ENCODE data around the gene EFNB1. TPM values are rescaled to one million over a fixed set of nuclear protein-coding genes. Genes with fewer than 3 reads are reported as not detected.
A peak's percentile ranks its signal among the peaks of the same experiment; 100 is the strongest.

EFNB1 gene
- total and polyA plus RNA-seq, 2 experiments from 2014 or later = 1.3 to 2.7 TPM

- H3K4me1 Mint-ChIP-seq = peaks cover 2% of the 10 kb centered on the region; the same call in 1 of the 3 replicates
- no peak overlapping the region for H3K4me3 ChIP-seq
- no peaks in the 10 kb centered on the region for H3F3A ChIP-seq (replicated peaks; ENCODE audit: low read depth)
- H3K9me2 ChIP-seq (ENCODE audit: insufficient read depth) = no peaks in the 10 kb centered on the region
- H3K27ac Mint-ChIP-seq = no peak overlapping the region
- peak; percentile 68 for ATAC-seq
- no peak overlapping the region for H3K4me3 Mint-ChIP-seq
- peak; percentile 56 for DNase-seq (ENCODE audit: low spot score)
- H3K4me1 ChIP-seq (ENCODE audit: insufficient read depth) = no peaks in the 10 kb centered on the region
- no peaks in the 10 kb centered on the region for H3K27me3 ChIP-seq (ENCODE audit: insufficient read depth)
- 0 out of 3 replicates have a peak, but pooled peaks cover 2% of the 10 kb centered on the region for H3K9me3 Mint-ChIP-seq
- H3K27ac ChIP-seq (ENCODE audit: low read depth) = no peak overlapping the region
- TF ChIP-seq CTCF (conservative IDR thresholded peaks at IDR 0.05; ENCODE audit: low read depth in 2 of 2) (peak; percentile 43 to 65; a peak in 3 of 4 replicates), JUNB (IDR thresholded peaks at IDR 0.05; ENCODE audit: unreplicated experiment) (no peak), STAT1 (IDR thresholded peaks at IDR 0.05; ENCODE audit: unreplicated experiment) (no peak), ZNF462 (CRISPR knock-in tag; IDR thresholded peaks at IDR 0.05) (no peak), EZH2phosphoT487 (IDR thresholded peaks at IDR 0.05; ENCODE audit: unreplicated experiment) (no peak), REST (IDR thresholded peaks at IDR 0.05; ENCODE audit: unreplicated experiment) (no peak), ZNF114 (CRISPR knock-in tag; IDR thresholded peaks at IDR 0.05) (no peak), ZNF331 (CRISPR knock-in tag; IDR thresholded peaks at IDR 0.05; ENCODE audit: low read depth) (no peak)
- no peaks in the 10 kb centered on the region for H4K20me1 ChIP-seq (replicated peaks; ENCODE audit: insufficient read depth)
- no peak overlapping the region for H2AFZ ChIP-seq
- H3K4me2 ChIP-seq = no peak overlapping the region
- H3K79me2 ChIP-seq (replicated peaks; ENCODE audit: insufficient read depth) = no peaks in the 10 kb centered on the region
- no peaks in the 10 kb centered on the region for H3K36me3 Mint-ChIP-seq (ENCODE audit: low read depth)
- no peaks in the 10 kb centered on the region for H3K27me3 Mint-ChIP-seq (ENCODE audit: insufficient read depth, low read depth, poor library complexity)
- H3K36me3 ChIP-seq (ENCODE audit: insufficient read depth) = no peaks in the 10 kb centered on the region
These were observed 21.0 kb upstream of the EFNB1 start for GRCh38 chrX:68807818-68808217.

All from GM23338 (cell line).